Liver (tissue), 9 donors: Measurements from ENCODE around the gene ANKRD33. TPM values are rescaled to one million over a fixed set of nuclear protein-coding genes. Genes with fewer than 3 reads are reported as not detected.

Source experiments
- DNase-seq: peaks from one replicate; pipeline ENCODE4 v3.0.0-alpha.2; 2017; ENCODE audit warnings: low spot score
- H3K27ac ChIP-seq, 2 donors: one replicate each; pipeline ENCODE4 v1.7.0; 2013; ENCODE audit warnings: inconsistent platforms in 2 of 2, low read length in 2 of 2, control low read depth in 1 of 2, low read depth in 1 of 2, mild to moderate bottlenecking in 1 of 2
- H3K27me3 ChIP-seq, 4 donors: one replicate each; pipeline versions ENCODE4 v1.6.1 to v1.7.0; 2013; ENCODE audit warnings: low read length in 3 of 4, inconsistent platforms in 1 of 4, mild to moderate bottlenecking in 1 of 4, moderate library complexity in 1 of 4; ENCODE audit not compliant: control insufficient read depth in 4 of 4, insufficient read depth in 4 of 4
- H3K36me3 ChIP-seq, 4 donors: one replicate each; pipeline versions ENCODE4 v1.6.1 to v1.7.0; 2013; ENCODE audit warnings: low read length in 3 of 4, mild to moderate bottlenecking in 3 of 4, low read depth in 1 of 4, moderate library complexity in 1 of 4; ENCODE audit not compliant: control insufficient read depth in 4 of 4, insufficient read depth in 3 of 4
- H3K4me1 ChIP-seq, 4 donors: one replicate each; pipeline versions ENCODE4 v1.6.1 to v1.7.0; 2013; ENCODE audit warnings: low read length in 3 of 4, mild to moderate bottlenecking in 3 of 4, moderate library complexity in 1 of 4; ENCODE audit not compliant: control insufficient read depth in 4 of 4, insufficient read depth in 4 of 4
- H3K4me3 ChIP-seq, 3 donors: one replicate each; pipeline versions ENCODE4 v1.6.1 to v1.7.0; 2013; ENCODE audit warnings: low read length in 3 of 3, control low read depth in 1 of 3, low read depth in 1 of 3, mild to moderate bottlenecking in 1 of 3
- H3K9ac ChIP-seq, 2 donors: one replicate each; pipeline ENCODE4 v1.7.0; 2013; ENCODE audit warnings: low read length in 2 of 2, mild to moderate bottlenecking in 2 of 2, moderate library complexity in 2 of 2, control low read depth in 1 of 2, low read depth in 1 of 2
- H3K9me3 ChIP-seq, 4 donors: one replicate each; pipeline versions ENCODE4 v1.6.1 to v1.7.0; 2013; ENCODE audit warnings: low read length in 3 of 4; ENCODE audit not compliant: control insufficient read depth in 4 of 4
- CTCF ChIP-seq: fragments of 150-350 bp; IDR thresholded peaks from 2 replicates; pipeline ENCODE4 v1.5.1; 2017; ENCODE audit warnings: improper control_type of control experiment, low read depth, low read length; ENCODE audit not compliant: missing input control
- EGR1 ChIP-seq, 2 donors: IDR thresholded peaks; 2 replicates each; pipeline ENCODE4 v1.6.1; 2016 to 2018; ENCODE audit warnings: antibody characterized with exemption in 2 of 2, low read depth in 2 of 2
- FOXA2 ChIP-seq: IDR thresholded peaks from 2 replicates; pipeline ENCODE4 v1.6.1; 2016; ENCODE audit warnings: antibody characterized with exemption
- HNF4G ChIP-seq: IDR thresholded peaks from 2 replicates; pipeline ENCODE4 v1.6.1; 2016; ENCODE audit warnings: antibody characterized with exemption
- ZBTB33 ChIP-seq: IDR thresholded peaks from 2 replicates; pipeline ENCODE4 v1.6.1; 2016; ENCODE audit warnings: antibody characterized with exemption
- WGBS: extraction: QIAGEN DNeasy Blood & Tissue Kit; methylation state at CpG from one replicate; pipeline ENCODE4 v1.1.7; 2013; 5-methylcytosine and 5-hydroxymethylcytosine counted together
- polyA plus RNA-seq, 2 donors: library from polyadenylated mRNA; stranded (reverse) in 1 of 2; unstranded in 1 of 2; fragments of 200-250 nt in 1 of 2; fragments of >200 nt in 1 of 2; fragmentation: Nextera tagmentation in 1 of 2; extraction: Ambion mirVana in 1 of 2; gene quantifications; one replicate each; pipeline versions ENCODE4 v1.2.1 to v1.2.3, GENCODE V29; 2013 to 2015
- total RNA-seq, 2 donors: library from RNA; depleted of rRNA; stranded (reverse); fragments of >200 nt; gene quantifications; one replicate each; pipeline ENCODE4 v1.2.3, GENCODE V29; 2014
- donor health status: healthy.
- donor health status: healthy.
- donor health status: healthy.
- donor health status: healthy.
- donor health status: healthy.

ANKRD33 gene
- total and polyA plus RNA-seq, 4 donors = not detected

GRCh38 chr12:51938726-51939125, 50.8 kb downstream of the ANKRD33 start (continued):
- no peak for TF ChIP-seq CTCF
- TF ChIP-seq EGR1 (IDR thresholded peaks at IDR 0.05; ENCODE audit: low read depth in 2 of 2) = no peak

- H3K27ac ChIP-seq = no peak overlapping the region
- TF ChIP-seq HNF4G (no peak), ZBTB33 (no peak), FOXA2 (no peak)
- peaks cover 0 to 5% (median 2%) of the 10 kb centered on the region in 4 donors for H3K9me3 ChIP-seq
- H3K4me3 ChIP-seq = no peak overlapping the region
- DNase-seq = no peak
- no peak overlapping the region for H3K9ac ChIP-seq
- WGBS = 79% methylated on average over 15 of the region's 15 CpGs
- H3K4me1 ChIP-seq = no peaks in the 10 kb centered on the region
- H3K27me3 ChIP-seq = no peaks in the 10 kb centered on the region
- H3K36me3 ChIP-seq = peaks cover 0 to 3% (median 0%) of the 10 kb centered on the region in 4 donors
Observed at GRCh38 chr12:51941011-51941581, 53.2 kb downstream of the ANKRD33 start.

Other genes starting within 250 kb of the ANKRD33 start
- gene FIGNL2, start 39.4 kb upstream of the ANKRD33 start, total RNA-seq = under 1 TPM; 0.33 to 0.70 TPM
- gene FIGNL2, start 39.4 kb upstream of the ANKRD33 start, polyA plus RNA-seq = under 1 TPM; 0.06 to 0.33 TPM
- gene ACVRL1, start 19.4 kb downstream of the ANKRD33 start, total RNA-seq = 1 to 10 TPM; 7.5 to 7.9 TPM
- gene ACVRL1, start 19.4 kb downstream of the ANKRD33 start, polyA plus RNA-seq = 1 to 10 TPM; 3.1 to 4.7 TPM
- gene ACVR1B, start 63.6 kb downstream of the ANKRD33 start, total RNA-seq = 10 to 100 TPM in 1 of 2 donors, 1 to 10 TPM in 1; 7.4 to 21.9 TPM
- 10 to 100 TPM in 1 of 2 donors, 1 to 10 TPM in 1; 4.0 to 16.5 TPM for gene ACVR1B, start 63.6 kb downstream of the ANKRD33 start, polyA plus RNA-seq
- gene TAMALIN, start 118.8 kb downstream of the ANKRD33 start, total RNA-seq = 1 to 10 TPM; 1.9 to 9.9 TPM
- 1 to 10 TPM; 1.1 to 3.1 TPM for gene TAMALIN, start 118.8 kb downstream of the ANKRD33 start, polyA plus RNA-seq
- 1 to 10 TPM in 1 of 2 donors, under 1 TPM in 1; 0.79 to 3.8 TPM for gene NR4A1, start 163.3 kb downstream of the ANKRD33 start, total RNA-seq
- gene NR4A1, start 163.3 kb downstream of the ANKRD33 start, polyA plus RNA-seq = 1 to 10 TPM; 3.0 to 5.8 TPM
- 10 to 100 TPM; 12.9 to 28.4 TPM for gene ATG101, start 181.9 kb downstream of the ANKRD33 start, total RNA-seq
- gene ATG101, start 181.9 kb downstream of the ANKRD33 start, polyA plus RNA-seq = 10 to 100 TPM; 30.5 to 31.8 TPM
- gene SMIM41, start 191.6 kb downstream of the ANKRD33 start, total RNA-seq = under 1 TPM in 1 of 2 donors, not detected in 1; 0.50 TPM
- under 1 TPM; 0.03 to 0.24 TPM for gene SMIM41, start 191.6 kb downstream of the ANKRD33 start, polyA plus RNA-seq